ENCODE results near the gene NT5C1B. TPM values are rescaled to one million over a fixed set of nuclear protein-coding genes. Genes with fewer than 3 reads are reported as not detected.
A peak's percentile ranks its signal among the peaks of the same experiment; 100 is the strongest.

The NT5C1B gene
- total RNA-seq, 1 donor from 2014 or later = not detected

DNA sequence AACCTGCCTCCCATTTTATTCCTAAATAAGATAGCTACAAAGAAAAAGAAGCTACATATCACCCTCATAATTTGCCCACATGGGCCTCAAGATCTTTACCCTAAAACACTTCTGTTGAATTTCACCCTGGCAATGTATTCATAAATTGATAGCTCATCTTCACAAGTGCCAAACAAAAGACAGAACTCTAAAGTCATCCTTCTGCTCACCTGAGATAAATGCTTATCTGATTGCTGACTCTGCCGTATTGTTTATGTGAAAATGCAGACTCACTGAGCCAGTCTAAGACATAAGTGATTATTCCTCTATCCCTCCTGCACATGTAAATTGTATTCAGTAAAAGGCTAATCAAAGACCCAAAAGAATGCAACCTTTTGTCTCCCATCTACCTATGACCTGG lies 30.9 kb downstream of the NT5C1B start:
- no peak overlapping the region for H3K4me3 Mint-ChIP-seq (ENCODE audit: unreplicated experiment)
- H3K4me1 Mint-ChIP-seq (ENCODE audit: low read depth) = peaks cover 51% of the 10 kb centered on the region
- H3K27me3 Mint-ChIP-seq (ENCODE audit: low read depth) = no peaks in the 10 kb centered on the region
- peak overlapping the region; percentile 57 for H3K27ac Mint-ChIP-seq (ENCODE audit: unreplicated experiment)
- peaks cover 11% of the 10 kb centered on the region for H3K36me3 Mint-ChIP-seq (ENCODE audit: low read depth)
- no peak for DNase-seq (ENCODE audit: low spot score)
- H3K9me3 Mint-ChIP-seq (ENCODE audit: low read depth) = peaks cover 5% of the 10 kb centered on the region
- TF ChIP-seq, protein P1, sequence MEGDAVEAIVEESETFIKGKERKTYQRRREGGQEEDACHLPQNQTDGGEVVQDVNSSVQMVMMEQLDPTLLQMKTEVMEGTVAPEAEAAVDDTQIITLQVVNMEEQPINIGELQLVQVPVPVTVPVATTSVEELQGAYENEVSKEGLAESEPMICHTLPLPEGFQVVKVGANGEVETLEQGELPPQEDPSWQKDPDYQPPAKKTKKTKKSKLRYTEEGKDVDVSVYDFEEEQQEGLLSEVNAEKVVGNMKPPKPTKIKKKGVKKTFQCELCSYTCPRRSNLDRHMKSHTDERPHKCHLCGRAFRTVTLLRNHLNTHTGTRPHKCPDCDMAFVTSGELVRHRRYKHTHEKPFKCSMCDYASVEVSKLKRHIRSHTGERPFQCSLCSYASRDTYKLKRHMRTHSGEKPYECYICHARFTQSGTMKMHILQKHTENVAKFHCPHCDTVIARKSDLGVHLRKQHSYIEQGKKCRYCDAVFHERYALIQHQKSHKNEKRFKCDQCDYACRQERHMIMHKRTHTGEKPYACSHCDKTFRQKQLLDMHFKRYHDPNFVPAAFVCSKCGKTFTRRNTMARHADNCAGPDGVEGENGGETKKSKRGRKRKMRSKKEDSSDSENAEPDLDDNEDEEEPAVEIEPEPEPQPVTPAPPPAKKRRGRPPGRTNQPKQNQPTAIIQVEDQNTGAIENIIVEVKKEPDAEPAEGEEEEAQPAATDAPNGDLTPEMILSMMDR (IDR thresholded peaks at IDR 0.05) = no peak

- Mint-ChIP-seq H3K4me1 (ENCODE audit: low read depth) (peaks cover 64% of the 10 kb centered on the region), H3K9me3 (ENCODE audit: low read depth) (peaks cover under 1% of the 10 kb centered on the region), H3K4me3 (ENCODE audit: unreplicated experiment) (no peak overlapping the region), H3K27ac (ENCODE audit: unreplicated experiment) (peak overlapping the region; percentile 2), H3K36me3 (ENCODE audit: low read depth) (peaks cover 11% of the 10 kb centered on the region), H3K27me3 (ENCODE audit: low read depth) (no peaks in the 10 kb centered on the region)
- no peak for DNase-seq (ENCODE audit: low spot score)
- TF ChIP-seq, protein P1 (IDR thresholded peaks at IDR 0.05) = no peak
These were observed 32.2 kb downstream of the NT5C1B start for GRCh38 chr2:18557121-18557520.

GRCh38 chr2:18552351-18553077 lies 36.9 kb downstream of the NT5C1B start:
- Mint-ChIP-seq H3K36me3 (ENCODE audit: low read depth) (peaks cover 14% of the 10 kb centered on the region), H3K27ac (ENCODE audit: unreplicated experiment) (peak overlapping the region; percentile 63), H3K4me3 (ENCODE audit: unreplicated experiment) (no peak overlapping the region), H3K4me1 (ENCODE audit: low read depth) (peaks cover 36% of the 10 kb centered on the region), H3K27me3 (ENCODE audit: low read depth) (no peaks in the 10 kb centered on the region), H3K9me3 (ENCODE audit: low read depth) (peaks cover 3% of the 10 kb centered on the region)
- TF ChIP-seq, protein P1 (IDR thresholded peaks at IDR 0.05) = no peak
- no peak for DNase-seq (ENCODE audit: low spot score)

- Mint-ChIP-seq H3K36me3 (ENCODE audit: low read depth) (peaks cover 14% of the 10 kb centered on the region), H3K27ac (ENCODE audit: unreplicated experiment) (no peak overlapping the region), H3K27me3 (ENCODE audit: low read depth) (no peaks in the 10 kb centered on the region), H3K9me3 (ENCODE audit: low read depth) (peaks cover 3% of the 10 kb centered on the region), H3K4me3 (ENCODE audit: unreplicated experiment) (no peak overlapping the region), H3K4me1 (ENCODE audit: low read depth) (peaks cover 29% of the 10 kb centered on the region)
- TF ChIP-seq, protein P1 (IDR thresholded peaks at IDR 0.05) = no peak
- no peak for DNase-seq (ENCODE audit: low spot score)
These were observed 37.7 kb downstream of the NT5C1B start for GRCh38 chr2:18551623-18552022.

DNA sequence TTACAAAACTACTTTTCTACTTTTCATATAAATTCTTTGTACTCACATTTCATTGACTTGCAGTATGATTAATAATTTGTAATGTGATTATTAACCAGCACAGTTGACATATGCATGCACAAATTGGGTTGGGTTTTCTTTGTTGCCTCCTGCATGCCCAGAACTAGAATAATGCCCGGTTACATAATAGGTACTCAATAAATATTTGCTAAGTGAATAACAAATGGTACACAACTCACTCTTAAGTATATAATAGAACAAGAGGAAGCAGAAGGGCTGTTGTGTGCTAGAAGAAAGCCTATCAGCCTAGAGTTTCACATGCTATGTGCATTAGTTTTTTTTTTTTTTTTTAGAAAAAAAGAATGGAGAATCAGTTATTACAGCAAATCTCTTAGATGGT lies 38.2 kb downstream of the NT5C1B start:
- Mint-ChIP-seq H3K4me1 (ENCODE audit: low read depth) (peaks cover 29% of the 10 kb centered on the region), H3K27ac (ENCODE audit: unreplicated experiment) (no peak overlapping the region), H3K4me3 (ENCODE audit: unreplicated experiment) (no peak overlapping the region), H3K36me3 (ENCODE audit: low read depth) (peaks cover 14% of the 10 kb centered on the region), H3K27me3 (ENCODE audit: low read depth) (no peaks in the 10 kb centered on the region), H3K9me3 (ENCODE audit: low read depth) (peaks cover 3% of the 10 kb centered on the region)
- DNase-seq (ENCODE audit: low spot score) = no peak
- TF ChIP-seq, protein P1 (IDR thresholded peaks at IDR 0.05) = no peak

Data from chondrocyte (in vitro differentiated cells).